Stimulated activated naive CD8-positive, alpha-beta T cell treated with anti-CD3 and anti-CD28 coated beads, Interleukin-15, Interleukin-2, amounts not matched to agents 100 U/mL and 50 U/mL, for 24 hours (primary cell): ENCODE data around the gene LINGO1.

Experiments used
- ATAC-seq: fragments of 150-1000 bp; cut with Tn5 transposase; one replicate; pipeline ENCODE4 v1.10.0; 2021
- DNase-seq: peaks from one replicate; pipeline ENCODE4 v3.0.0; 2021

The LINGO1 gene

DNA sequence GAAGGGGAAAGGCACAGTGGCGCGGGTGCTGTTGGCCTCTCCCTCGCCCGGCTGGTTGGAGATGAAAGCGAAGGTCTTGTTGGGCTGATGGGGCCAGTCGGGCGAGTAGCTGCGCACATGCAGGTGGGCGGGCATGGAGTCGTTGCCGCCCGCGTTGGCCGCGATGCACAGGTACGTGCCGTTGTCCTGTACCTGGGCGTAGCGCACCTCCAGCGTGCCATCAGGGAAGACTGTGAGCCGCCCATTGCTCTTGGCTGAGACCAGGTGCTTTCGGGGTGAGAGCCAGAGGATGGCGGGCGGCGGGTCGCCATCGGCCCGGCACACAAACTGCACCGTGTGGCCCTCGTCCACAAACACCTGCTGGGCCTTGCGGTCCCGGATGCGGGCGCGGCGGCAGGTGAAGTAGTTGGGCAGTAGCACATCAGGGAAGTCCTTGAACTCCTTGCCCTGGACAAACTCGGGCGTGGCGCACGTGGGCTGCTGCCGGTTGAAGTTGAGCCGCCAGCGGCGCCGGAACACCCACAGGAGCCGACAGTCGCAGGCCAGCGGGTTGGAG lies 18.4 kb downstream of the LINGO1 start:
- DNase-seq, result no peak
- no peak for ATAC-seq

DNA sequence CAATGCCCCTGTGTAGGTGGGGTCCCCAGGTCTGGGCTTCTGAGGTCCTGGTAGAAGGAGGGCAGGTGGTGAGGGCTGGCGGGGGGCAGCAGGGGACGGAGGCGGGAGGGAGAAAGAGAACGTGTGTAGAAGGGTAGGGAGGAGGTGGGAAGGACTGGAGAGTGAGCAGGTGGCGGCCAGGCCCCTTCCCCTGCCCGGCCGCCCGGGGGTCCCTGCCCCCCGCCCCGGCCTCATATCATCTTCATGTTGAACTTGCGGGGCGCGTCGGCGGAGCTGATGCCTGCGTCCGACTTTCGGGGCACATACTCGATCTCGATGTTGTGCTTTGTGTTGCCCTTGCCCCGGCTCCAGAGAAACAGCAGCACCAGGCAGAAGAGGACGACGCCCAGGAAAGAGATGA lies 18.9 kb downstream of the LINGO1 start:
- no peak for ATAC-seq
- DNase-seq, result no peak

DNA sequence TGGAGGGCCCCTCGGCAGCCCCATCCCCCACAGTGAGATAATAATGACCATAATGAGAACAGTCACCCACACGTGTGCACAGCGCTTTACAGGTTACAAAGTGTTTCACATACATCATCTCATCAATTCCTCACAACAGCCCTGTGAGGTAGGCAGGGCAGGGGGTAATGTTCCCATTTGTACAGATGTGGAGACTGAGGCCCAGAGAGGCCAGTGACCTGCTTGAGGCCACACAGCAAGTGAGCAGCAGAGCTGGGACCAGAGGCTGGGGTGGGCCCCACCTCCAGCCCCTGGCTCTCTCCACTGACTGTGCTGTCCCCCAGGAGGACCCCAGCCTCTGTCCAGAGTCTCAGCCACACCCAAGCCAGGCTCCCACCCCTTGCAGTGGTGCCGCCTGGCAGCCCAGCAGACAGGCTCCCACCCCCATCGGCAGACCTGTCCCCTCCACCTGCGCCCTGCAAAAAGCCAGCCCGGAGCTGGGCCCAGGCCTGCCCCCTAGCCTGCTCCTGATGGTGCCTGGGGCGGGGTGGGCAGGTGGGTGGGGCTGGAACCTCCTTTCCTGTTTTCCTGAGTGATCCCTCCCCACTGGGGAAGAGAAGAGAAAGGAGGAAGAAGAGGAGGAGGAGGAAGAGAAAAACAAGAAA lies 19.6 kb downstream of the LINGO1 start:
- DNase-seq, result no peak
- no peak for ATAC-seq

DNA sequence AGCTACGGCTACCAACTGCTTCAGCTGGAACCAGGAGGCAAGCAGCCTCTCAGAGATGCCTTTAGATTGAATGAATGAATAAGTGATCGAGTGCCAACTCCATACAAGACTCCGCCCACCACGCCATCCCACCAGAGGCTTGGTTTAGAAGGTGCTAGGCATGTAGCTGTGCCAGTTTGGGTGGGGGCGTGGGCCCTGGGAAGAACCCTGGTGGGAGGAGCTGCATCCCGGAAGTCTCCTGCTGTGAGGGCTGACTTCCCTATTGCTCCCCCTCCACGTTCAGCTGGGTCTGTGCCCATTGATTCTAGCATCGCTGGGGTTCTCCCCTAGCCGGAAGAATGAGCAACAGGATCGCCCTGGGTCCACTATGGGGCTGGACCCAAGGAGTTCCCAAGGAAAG lies 20.9 kb downstream of the LINGO1 start:
- DNase-seq (no peak), ATAC-seq (no peak)

DNA sequence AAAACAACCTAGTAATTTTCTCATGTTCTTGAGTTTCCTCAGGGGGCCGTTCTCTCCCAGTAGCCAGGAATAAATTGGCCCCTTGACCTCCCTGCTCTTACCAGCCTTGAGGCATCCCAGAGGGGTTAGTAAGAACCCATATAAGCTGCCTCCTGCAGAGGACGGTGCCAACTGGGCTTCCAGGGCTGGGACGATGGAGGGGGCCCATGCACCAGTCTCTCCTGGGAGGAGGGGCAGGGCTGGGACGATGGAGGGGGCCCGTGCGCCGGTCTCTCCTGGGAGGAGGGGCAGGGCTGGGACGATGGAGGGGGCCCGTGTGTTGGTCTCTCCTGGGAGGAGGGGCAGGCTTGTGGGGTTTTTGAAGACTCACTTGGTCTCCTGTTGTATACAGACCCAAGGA lies 22.0 kb downstream of the LINGO1 start:
- DNase-seq, result no peak

DNA sequence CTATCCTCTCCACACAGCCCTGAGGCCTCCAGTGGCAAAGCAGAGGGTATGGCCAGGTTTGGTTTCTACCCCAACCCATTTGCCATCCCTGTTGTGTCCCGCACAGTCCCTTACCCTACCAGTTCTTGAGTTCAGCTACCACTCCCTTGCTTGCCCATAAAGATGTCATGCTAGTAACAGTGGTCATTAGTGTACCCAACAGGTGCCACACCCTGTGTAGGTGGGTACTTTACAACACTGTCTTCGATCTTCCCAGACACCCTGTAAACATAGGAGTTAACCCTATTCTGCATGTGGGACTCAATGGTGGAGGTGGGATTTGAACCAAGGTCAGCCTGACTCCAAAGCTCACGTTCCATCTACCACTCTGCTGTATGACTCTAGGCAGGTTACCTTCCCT lies 23.2 kb downstream of the LINGO1 start:
- no peak for DNase-seq
- ATAC-seq, result no peak

More for the DNA sequence above, 22.0 kb downstream of the LINGO1 start:
- ATAC-seq, result no peak

DNA sequence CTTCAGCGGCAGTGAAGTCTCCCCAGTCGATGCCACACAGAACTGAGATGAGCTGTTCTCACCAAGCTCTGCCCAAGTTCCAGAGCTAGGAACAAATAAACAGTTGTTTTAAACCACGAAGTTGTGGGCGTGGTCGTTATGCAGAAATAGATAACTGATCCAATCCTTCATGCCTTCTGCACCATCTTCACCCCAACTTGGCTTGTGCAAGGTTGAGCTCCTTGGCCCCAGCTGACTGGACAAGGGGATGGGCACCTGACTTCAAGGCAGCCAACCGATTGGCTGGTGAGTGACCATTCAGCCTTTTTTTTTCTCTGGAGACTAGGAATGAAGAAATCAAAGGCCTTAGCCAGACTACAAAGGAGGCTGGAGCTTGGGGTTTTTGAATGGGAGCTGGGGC lies 23.9 kb downstream of the LINGO1 start:
- ATAC-seq, result no peak
- DNase-seq, result no peak

DNA sequence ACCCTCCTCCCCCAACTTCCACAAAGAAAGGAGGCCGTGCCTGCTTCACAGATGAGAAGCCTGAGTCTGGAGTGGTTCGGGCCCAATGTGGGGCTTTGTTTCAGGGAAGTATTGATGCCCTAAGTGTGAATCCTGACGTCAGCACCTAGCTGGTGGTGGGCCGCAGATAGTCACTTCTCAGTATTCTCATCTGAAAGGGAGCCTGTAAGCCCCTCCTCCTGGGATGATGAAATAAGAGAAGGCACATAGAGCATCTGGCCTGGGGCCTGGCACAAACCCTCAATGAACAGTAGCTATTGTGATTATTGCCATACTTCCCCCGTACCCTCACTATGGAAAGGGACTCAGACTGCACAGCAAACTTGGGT lies 24.8 kb downstream of the LINGO1 start:
- ATAC-seq, result no peak

DNA sequence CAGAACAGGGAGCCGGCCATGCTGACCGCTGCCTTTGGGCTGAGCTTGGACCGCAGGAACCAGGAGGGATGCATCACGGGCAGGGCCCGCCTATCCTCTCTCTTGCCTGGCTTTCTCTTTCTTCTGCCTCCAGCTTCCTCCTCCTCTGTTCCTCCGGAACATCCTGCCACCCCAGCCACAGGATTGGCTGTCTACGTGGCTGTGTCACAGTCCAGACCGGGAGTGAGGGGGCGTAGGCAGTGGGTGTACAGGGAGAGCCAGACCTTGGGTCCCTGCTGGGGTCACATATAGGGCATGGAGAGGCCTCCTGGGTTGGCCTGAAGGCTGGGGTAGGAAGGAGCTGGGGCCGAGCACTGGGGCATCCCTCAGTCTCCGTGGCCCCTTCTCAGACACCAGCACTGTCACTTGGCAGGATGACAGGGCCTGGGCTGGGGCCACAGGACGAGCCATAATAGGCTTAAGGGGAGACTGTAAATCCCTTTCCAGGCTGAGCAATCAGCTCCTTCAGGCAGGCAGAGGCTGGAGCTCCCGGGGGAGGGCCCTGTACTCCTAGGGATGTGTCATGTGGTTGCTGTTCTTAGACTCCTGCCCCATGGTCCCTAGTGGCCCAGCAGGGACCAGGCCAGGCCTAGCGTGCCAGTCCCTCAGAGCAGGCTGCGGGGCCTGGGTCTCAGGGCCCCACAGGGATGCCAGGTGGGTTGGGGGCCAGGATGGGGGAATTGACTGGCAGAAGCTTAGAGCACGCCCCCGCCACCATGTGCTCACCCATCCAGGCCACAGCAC lies 25.4 kb downstream of the LINGO1 start:
- DNase-seq, result no peak
- ATAC-seq, result no peak

More for the DNA sequence above, 24.8 kb downstream of the LINGO1 start:
- DNase-seq, result no peak

DNA sequence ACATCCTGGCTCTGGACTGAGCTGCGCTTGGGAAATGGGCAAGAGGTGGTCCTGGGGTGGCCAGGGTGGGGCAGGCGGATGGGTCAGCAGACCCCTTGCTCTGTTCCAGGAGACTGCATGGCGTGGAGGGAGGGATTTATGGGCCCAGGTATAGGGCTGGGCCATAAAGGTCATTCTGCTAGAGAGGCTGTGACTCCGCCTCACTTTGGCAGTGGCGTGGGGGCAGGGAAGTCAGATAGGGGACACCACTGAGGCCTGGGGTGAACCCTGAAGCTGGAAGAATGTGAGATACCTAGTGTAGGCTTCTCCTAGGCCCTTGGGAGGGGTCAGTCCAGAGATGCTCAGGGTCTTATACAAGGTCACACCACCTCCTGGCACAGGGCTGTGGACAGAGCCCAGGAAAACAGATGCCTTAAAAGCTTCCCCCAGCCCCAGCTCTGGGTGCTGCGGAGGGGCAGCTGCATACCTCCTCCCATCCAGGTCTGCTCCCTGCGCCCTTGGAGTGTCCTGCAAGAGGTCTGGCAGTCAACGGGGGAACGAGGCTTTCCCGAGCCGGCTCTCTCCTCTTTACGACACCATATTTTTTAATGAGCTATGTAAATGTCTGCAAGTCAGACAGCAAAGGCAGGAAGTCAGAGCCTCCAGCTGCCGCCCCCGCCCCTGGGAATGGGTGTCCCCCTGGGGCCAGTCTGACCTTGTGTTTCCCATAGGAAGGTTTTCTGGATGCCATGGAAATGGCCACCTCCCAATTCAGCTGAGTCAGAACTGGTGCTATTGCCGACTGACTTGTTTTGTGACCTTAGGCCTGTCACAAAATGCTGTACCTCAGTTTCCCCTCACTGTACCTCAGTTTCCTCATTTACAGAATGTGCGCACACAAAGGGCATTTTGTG lies 26.3 kb downstream of the LINGO1 start:
- DNase-seq (no peak), ATAC-seq (no peak)

DNA sequence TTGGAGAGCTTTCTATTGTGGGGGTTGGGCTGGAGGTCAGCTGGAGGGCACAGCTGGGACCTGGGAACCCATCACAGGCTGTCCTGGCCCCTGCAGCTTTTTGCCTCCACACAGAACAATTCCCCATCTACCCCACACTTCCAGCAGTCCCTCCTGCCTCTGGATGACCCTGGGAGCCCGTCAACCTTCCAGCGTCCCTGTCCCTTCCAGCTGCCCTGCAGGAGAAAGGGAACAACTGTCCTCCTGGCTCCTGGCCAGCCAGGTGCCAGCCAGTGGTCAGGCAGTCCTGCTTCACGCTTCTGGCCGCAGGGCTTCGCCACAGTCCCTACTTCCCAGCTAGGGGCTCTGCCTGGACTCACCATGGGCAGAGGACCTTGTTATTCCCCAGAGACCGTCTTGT lies 27.2 kb downstream of the LINGO1 start:
- DNase-seq, result no peak

DNA sequence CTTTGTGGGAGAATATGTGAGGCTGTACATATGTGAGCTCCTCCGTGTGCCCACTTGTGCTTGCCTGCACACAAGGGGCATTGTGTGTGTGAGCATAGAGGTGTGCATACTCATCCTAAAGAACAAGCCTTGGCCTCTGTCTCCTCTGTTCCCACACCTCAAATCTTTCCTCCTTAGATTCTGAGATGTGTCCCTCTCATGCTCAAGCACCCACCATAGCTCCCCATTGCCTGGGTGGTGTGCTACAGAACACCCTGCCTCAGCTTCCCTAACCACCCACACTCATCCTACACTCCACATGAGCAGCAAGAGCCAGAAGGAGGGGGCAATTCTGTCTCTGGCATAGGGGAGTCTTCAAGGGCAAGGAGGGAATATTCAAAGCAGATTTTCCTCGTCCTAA lies 27.7 kb downstream of the LINGO1 start:
- DNase-seq (no peak), ATAC-seq (no peak)

More for the DNA sequence above, 27.2 kb downstream of the LINGO1 start:
- no peak for ATAC-seq

DNA sequence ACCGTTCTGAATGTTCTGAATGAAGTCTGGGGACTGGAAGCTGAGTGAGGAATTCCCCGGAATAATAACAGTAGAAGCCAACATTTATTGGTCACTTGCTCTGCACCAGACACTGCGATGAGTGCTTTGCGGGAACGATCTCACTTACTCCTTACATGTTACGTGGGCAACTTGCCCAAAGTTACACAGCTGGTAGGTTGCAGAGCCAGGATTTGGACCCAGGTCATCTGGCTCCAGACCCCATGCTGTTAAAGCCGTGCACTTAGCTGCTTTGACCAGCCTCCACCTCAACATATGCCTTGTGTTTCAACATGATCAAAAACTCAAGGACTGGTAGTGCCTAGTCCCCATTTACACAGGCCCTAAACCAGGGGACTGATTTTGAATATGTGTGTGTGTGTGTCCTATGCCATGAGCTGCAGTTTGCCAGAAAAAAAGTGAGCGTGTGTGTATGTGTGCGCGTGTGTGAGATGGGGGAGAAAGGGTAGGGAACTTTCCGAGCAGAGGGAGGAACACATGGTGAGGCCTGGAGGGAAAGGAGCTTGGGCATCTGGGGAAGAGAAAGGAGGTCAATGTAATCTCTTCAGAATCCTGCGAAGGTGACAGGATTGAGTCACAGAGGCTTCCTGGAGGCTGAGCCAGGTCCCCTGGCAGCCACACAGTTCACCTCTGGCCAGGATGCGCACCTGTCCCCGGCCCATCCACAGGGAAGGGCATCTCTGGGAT lies 28.9 kb downstream of the LINGO1 start:
- no peak for ATAC-seq

DNA sequence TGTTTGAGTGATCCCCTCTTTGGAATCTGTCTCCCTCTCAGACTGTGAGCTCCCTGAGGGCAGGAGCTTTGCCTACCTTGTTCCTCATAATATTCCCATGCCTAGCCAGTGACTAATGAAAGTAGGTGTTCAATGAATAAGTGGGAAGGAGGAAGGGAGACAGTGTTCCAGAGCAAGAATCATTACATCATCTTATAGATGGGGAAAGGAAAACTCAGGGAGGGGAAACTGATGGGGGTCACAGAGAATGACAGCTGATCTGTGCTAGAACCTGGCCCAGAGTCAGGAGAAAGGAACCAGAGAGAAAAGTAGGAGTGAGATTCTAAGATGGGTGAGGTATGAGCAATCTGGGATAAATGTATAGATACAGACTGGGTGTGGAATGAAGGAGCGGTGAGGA lies 29.9 kb downstream of the LINGO1 start:
- DNase-seq (no peak), ATAC-seq (no peak)

More for the DNA sequence above, 28.9 kb downstream of the LINGO1 start:
- DNase-seq, result no peak

DNA sequence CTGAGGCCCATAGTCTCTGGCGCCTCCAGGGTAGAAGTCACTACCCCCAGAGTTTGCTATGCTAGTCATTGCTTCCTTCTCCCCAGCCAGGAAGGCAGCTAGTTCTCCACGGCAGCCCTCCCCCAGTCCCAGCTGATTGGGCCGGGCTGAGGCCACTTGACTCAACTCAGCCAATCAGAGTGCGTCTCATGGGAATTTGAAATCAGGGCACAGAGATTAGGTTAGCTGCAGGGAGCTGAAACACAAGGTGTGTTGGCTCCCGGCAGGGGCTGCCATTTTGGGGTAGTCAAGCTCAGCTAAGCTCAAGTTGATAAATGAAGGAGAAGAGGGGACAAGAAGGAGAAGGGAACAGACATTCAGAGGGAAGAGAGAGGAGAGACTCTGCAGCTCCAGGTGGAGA lies 32.8 kb downstream of the LINGO1 start:
- ATAC-seq, result no peak
- no peak for DNase-seq

DNA sequence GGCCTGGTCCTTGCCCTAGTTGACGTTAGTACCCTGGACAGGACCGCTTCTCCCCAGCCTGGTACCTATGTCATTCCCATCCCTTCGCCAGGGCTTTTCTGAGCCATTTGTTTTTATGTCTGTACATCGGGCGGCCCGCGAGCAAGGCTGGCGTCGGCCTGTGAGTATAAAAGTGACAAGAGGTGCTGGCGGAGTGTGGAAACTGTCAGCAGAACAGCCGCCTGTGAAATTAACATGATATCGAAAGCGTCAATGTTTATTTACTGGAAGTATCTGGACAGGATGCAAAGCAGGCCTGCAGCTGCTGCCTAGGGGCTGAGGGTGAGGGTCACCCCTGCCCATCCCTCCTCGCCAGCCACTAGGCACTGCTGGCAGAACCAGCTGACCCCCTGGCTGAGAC lies 33.4 kb downstream of the LINGO1 start:
- no peak for ATAC-seq

DNA sequence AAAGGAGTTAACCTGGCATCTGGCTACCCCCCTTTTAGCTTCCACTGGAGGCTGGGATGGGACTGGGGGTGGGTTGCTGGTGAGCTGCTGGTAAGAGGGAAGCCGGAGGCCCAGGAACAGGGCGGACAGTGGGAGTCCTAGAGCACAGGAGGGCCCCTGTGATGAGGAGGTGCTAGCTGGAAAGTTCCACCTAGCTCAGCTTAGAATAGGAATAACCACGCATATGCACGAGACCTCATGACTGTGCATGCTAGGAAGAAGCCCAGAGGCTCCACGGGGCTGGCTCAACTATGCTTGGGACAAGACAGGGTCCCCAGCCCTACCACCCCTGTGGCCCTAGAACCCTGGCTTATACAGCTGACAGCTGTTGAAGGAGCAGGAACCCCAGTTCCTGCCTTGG lies 34.1 kb downstream of the LINGO1 start:
- DNase-seq (no peak), ATAC-seq (no peak)

More for the DNA sequence above, 33.4 kb downstream of the LINGO1 start:
- no peak for DNase-seq

DNA sequence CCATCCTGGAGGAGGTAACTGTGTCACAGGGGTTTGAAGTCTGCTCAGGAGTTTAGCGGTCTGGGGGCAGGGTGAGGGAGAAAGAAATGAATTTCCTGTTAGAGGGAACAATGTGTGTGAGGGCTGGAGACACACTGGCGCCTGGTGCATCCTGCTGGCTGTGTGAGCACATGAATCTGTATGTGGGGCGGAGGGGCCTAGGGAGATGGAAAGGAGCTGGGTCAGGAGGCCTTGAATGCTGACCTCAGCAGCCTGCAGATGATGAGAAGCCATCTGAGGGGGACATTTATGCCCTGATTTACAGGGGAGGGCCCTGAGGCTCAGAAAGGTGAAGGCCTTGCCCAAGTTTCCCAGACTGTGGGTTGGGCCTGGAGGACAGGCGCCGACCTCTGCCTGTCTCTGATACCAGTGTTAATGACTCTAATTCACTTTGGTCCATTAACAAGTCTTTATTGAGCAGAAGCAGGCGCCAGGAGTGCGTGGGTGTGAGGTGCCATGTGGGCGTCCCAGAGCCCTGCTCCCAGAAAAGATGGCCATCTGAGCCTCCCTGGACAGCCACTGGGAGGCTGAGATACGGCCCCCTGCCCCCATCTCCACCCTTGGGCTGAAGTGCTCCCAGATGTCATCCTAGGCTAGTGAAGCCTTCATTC lies 34.8 kb downstream of the LINGO1 start:
- DNase-seq (no peak), ATAC-seq (no peak)

DNA sequence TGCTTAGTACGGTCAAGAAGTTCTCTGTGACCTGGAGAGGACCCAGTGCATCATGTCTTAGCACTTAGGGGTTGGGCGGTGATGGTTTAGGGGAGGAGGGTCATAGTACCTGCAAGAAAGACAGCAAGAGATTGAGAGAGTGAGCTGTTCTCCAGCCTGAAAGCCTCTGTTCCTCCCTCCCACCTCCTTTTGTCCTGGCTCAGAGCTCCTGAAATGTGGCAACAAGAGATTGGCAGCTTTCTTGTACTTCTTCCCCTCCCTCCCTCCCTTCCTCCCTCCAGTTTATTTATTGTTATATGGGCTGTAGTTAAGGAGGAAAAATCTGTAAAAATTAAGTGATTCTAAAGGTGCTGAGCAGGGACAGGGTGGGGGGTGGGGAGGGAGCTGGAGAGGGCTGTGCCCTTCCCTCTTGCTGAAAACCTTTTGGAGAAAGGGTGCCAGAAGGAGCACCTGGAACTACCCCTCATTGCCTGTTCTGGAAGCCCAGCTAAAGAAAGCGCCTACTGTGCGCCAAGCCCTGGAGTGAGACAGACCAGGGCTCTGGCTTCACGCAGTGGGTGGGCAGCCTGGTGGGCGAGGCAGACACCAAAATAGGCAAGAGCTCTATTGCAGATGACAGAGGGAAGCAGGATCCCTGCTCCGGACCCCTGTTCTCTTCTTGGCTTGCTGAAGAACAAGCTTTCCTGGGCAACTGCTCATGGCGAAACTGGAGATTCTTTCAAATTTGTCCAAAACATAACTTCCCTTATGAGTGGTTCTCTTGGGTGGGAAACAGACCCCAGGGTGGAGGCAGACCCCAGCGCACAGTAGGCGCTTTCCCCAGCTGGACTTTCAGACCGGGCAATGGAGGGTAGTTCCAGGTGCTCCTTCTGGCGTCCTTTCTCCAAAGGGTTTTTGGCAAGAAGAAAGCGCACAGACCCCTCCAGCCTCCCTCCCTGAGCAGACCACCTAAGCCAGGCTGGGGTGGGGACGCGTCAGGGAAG lies 35.6 kb downstream of the LINGO1 start:
- DNase-seq (no peak), ATAC-seq (no peak)

DNA sequence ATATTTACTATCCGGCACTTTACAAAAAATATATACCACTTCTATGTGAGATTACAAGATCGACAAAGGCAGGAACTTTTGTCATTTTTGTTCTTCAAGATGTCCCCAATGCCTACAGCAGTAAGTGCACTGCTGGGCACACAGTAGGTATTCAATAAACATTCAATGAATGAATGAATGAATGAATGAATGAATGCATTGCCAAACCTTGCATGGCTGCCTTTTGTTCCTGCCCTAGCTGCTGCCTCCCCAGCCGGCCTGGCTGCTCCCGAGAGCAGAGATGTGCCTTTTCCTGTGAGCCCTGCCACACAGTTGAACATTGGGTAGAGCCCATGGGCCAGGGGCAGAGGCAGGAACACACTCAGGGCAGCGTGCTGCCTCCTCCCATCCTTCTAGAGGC lies 37.5 kb downstream of the LINGO1 start:
- ATAC-seq (no peak), DNase-seq (no peak)
